HepG2 (cell line): ENCODE measurements around the gene RNF40. TPM values are rescaled to one million over a fixed set of nuclear protein-coding genes. Genes with fewer than 3 reads are reported as not detected.
A peak's percentile ranks its signal among the peaks of the same experiment; 100 is the strongest.

Experiments
- BRCA1 ChIP-seq: sonication (generic); formaldehyde crosslinking; IDR thresholded peaks from 2 replicates; pipeline ENCODE4 v1.4.0; 2020; ENCODE audit warnings: missing genetic modification reagents
- FOXK1 ChIP-seq: sonication (generic); formaldehyde crosslinking; IDR thresholded peaks from 2 replicates; pipeline ENCODE4 v1.4.0; 2020; ENCODE audit warnings: low read depth, missing genetic modification reagents, borderline replicate concordance
- HBP1 ChIP-seq: IDR thresholded peaks from 2 replicates; pipeline ENCODE4 v1.6.1; 2016; ENCODE audit warnings: low read depth, control low read depth
- MAX ChIP-seq: IDR thresholded peaks from 2 replicates; pipeline ENCODE4 v1.6.1; 2012; ENCODE audit warnings: inconsistent platforms
- RAD51 ChIP-seq: fragments of 450-650 bp; IDR thresholded peaks from 2 replicates; pipeline ENCODE4 v1.6.1; 2016; ENCODE audit warnings: borderline replicate concordance
- REPIN1 ChIP-seq: sonication (generic); formaldehyde crosslinking; IDR thresholded peaks from 2 replicates; pipeline ENCODE4 v1.8.0; 2022; ENCODE audit warnings: missing genetic modification reagents, low read depth, mild to moderate bottlenecking, borderline replicate concordance
- STAG1 ChIP-seq: sonication (generic); formaldehyde crosslinking; IDR thresholded peaks from 2 replicates; pipeline ENCODE4 v1.4.0; 2020; ENCODE audit warnings: missing genetic modification reagents
- TAF15 ChIP-seq: fragments of 200-400 bp; formaldehyde crosslinking; IDR thresholded peaks from one replicate; pipeline ENCODE4 v1.6.1; 2018; ENCODE audit warnings: mild to moderate bottlenecking, low read depth, low read length; ENCODE audit not compliant: poor library complexity, severe bottlenecking
- XBP1 ChIP-seq: sonication (generic); formaldehyde crosslinking; IDR thresholded peaks from 2 replicates; pipeline ENCODE4 v1.5.0; 2020; ENCODE audit warnings: missing genetic modification reagents
- ZEB1 ChIP-seq: IDR thresholded peaks from 2 replicates; pipeline ENCODE4 v1.6.1; 2012; ENCODE audit warnings: mild to moderate bottlenecking, low read depth, inconsistent platforms; ENCODE audit not compliant: insufficient replicate concordance
- ZHX2 ChIP-seq, 2 experiments: sonication (generic) in 1 of 2; formaldehyde crosslinking in 1 of 2; IDR thresholded peaks; 2 replicates each; pipeline versions ENCODE4 v1.6.1 to v1.9.0; 2014 to 2022; ENCODE audit warnings: antibody characterized with exemption in 1 of 2, borderline replicate concordance in 1 of 2, inconsistent platforms in 1 of 2, low read depth in 1 of 2, missing genetic modification reagents in 1 of 2
- ZNF350 ChIP-seq: sonication (generic); formaldehyde crosslinking; IDR thresholded peaks from 2 replicates; pipeline ENCODE4 v1.4.0; 2020; ENCODE audit warnings: mild to moderate bottlenecking, low read depth, missing genetic modification reagents, borderline replicate concordance
- ZNF780A ChIP-seq: sonication (generic); formaldehyde crosslinking; IDR thresholded peaks from 2 replicates; pipeline ENCODE4 v1.8.0; 2022; ENCODE audit warnings: mild to moderate bottlenecking, missing genetic modification reagents, moderate library complexity
- polyA plus RNA-seq, 8 experiments: library from polyadenylated mRNA; depleted of rRNA in 3 of 8; stranded (reverse) in 7 of 8; unstranded in 1 of 8; fragments of >200 nt; fragmentation: Illumina TruSeq in 4 of 8; extraction: Trizol in 4 of 8; gene quantifications; 2 replicates each; pipeline versions ENCODE4 v1.2.1 to v1.2.3, GENCODE V29; 2011 to 2016; ENCODE audit warnings: low read depth in 4 of 8, missing spikeins in 1 of 8, mixed read lengths in 1 of 8; ENCODE audit not compliant: insufficient read depth in 1 of 8
- total RNA-seq, 5 experiments: library from RNA; depleted of rRNA; stranded (reverse); fragments of >200 nt; fragmentation: Illumina TruSeq; extraction: Trizol; gene quantifications; 2 replicates each; pipeline ENCODE4 v1.2.3, GENCODE V29; 2016; ENCODE audit warnings: low read depth in 1 of 5

The RNF40 gene
- total and polyA plus RNA-seq, 2 of the 13 experiments (the other 11 are each of a cell fraction or from before 2014, with no cell fraction given) = 84.0 to 85.6 TPM

GRCh38 chr16:30786936-30787612 is 25.0 kb downstream of the RNF40 start, which contains the start of gene ZNF629 (continued):
- TF ChIP-seq ZHX2 (IDR thresholded peaks at IDR 0.05; ENCODE audit: low read depth) (peak; percentile 66; the same call in 1 of the 2 replicates), ZHX2 (CRISPR knock-in tag; IDR thresholded peaks at IDR 0.05; ENCODE audit: borderline replicate concordance) (0 out of 2 replicates have a peak, but pooled peaks have one; percentile 68), ZNF350 (CRISPR knock-in tag) (peak; percentile 64), STAG1 (CRISPR knock-in tag) (peak; percentile 20; the same call in 1 of the 2 replicates), BRCA1 (CRISPR knock-in tag) (peak; percentile 78; the same call in 1 of the 2 replicates), FOXK1 (CRISPR knock-in tag) (0 out of 2 replicates have a peak, but pooled peaks have one; percentile 43), ZNF780A (CRISPR knock-in tag) (peak; percentile 90), HBP1 (peak; percentile 83; the same call in 1 of the 2 replicates), XBP1 (CRISPR knock-in tag) (no peak), TAF15 (no peak), REPIN1 (peak; percentile 58; the same call in 1 of the 2 replicates), RAD51 (no peak), MAX (peak; percentile 39; the same call in 1 of the 2 replicates), ZEB1 (peak; percentile 19)
